HepG2 (cell line): ENCODE data around the gene PRKCZ. TPM values are rescaled to one million over a fixed set of nuclear protein-coding genes. Genes with fewer than 3 reads are reported as not detected.

Source experiments
- ATAC-seq: fragments of 200-7000 bp; cut with Tn5 transposase; 3 replicates; pipeline ENCODE4 v1.9.1; 2020; ENCODE audit warnings: mild to moderate bottlenecking, moderate library complexity
- BruUV-seq: library from RNA; stranded (reverse); fragments of 400-500 nt; replicated peaks from 2 replicates; lab custom pipeline; 2021; lab: Mats Ljungman, UMichigan
- CTCF ChIA-PET: fragments of 300-600 bp; formaldehyde crosslinking; extraction: SDS; loops from one replicate; lab custom pipeline; 2021; ENCODE audit warnings: low total read pairs, inconsistent platforms, low intra/inter-chr PET ratio; lab: Yijun Ruan, JAX
- POLR2A ChIA-PET: fragments of 350-600 bp; sonication (Branson Sonifier 250); formaldehyde crosslinking; loops from one replicate; lab custom pipeline; 2020; ENCODE audit warnings: antibody characterized with exemption, inconsistent platforms; lab: Yijun Ruan, JAX
- DNase-seq: peaks from one replicate; pipeline ENCODE4 v3.0.0-alpha.2; 2015; ENCODE audit warnings: low spot score
- FAIRE-seq: peaks from 3 replicates; lab custom pipeline; 2011; peaks lifted over from hg19 to GRCh38; lab: Jason Lieb, UNC
- H2AFZ ChIP-seq: one replicate; pipeline ENCODE4 v1.6.1; 2011; ENCODE audit warnings: low read length, inconsistent platforms
- H3K27ac ChIP-seq: fragments of 300-600 bp; 3 replicates; pipeline ENCODE4 v1.8.0; 2011; ENCODE audit warnings: mixed run types, mild to moderate bottlenecking, mixed read lengths, low read length, inconsistent platforms; ENCODE audit not compliant: insufficient read depth; ENCODE audit errors: extremely low read length
- H3K27me3 ChIP-seq, 2 experiments: fragments of 200-600 bp in 1 of 2; 2 replicates in 1 of 2; 3 replicates in 1 of 2; pipeline versions ENCODE4 v1.6.0 to v1.8.0; 2011; ENCODE audit warnings: low read length in 2 of 2, mild to moderate bottlenecking in 2 of 2, moderate library complexity in 2 of 2, inconsistent platforms in 1 of 2; ENCODE audit not compliant: insufficient read depth in 2 of 2, control insufficient read depth in 1 of 2
- H3K36me3 ChIP-seq, 2 experiments: fragments of 200-600 bp in 1 of 2; replicated peaks in 1 of 2; 2 replicates in 1 of 2; 3 replicates in 1 of 2; pipeline versions ENCODE4 v1.5.1 to v1.8.0; 2011; ENCODE audit warnings: low read length in 2 of 2, inconsistent platforms in 1 of 2; ENCODE audit not compliant: insufficient read depth in 2 of 2, control insufficient read depth in 1 of 2
- H3K4me1 ChIP-seq: 2 replicates; pipeline ENCODE4 v1.5.1; 2012; ENCODE audit warnings: low read length, inconsistent platforms; ENCODE audit not compliant: insufficient read depth
- H3K4me2 ChIP-seq: 2 replicates; pipeline ENCODE4 v1.6.0; 2011; ENCODE audit warnings: low read depth, low read length, inconsistent platforms
- H3K4me3 ChIP-seq, 3 experiments: fragments of 200-600 bp in 1 of 3; sonication (generic), shearing (Covaris generic) in 1 of 3; replicated peaks in 1 of 3; 2 replicates each; pipeline ENCODE4 v1.5.1; 2011 to 2016; ENCODE audit warnings: low read length in 3 of 3, inconsistent platforms in 2 of 3, low read depth in 2 of 3, mild to moderate bottlenecking in 2 of 3, control low read depth in 1 of 3, mixed read lengths in 1 of 3; ENCODE audit not compliant: insufficient read depth in 1 of 3
- H3K79me2 ChIP-seq: one replicate; pipeline ENCODE4 v1.6.1; 2011; ENCODE audit warnings: low read length, inconsistent platforms; ENCODE audit not compliant: insufficient read depth
- H3K9ac ChIP-seq: 2 replicates; pipeline ENCODE4 v1.6.0; 2011; ENCODE audit warnings: mild to moderate bottlenecking, low read depth, low read length, inconsistent platforms; ENCODE audit not compliant: insufficient read depth
- H3K9me3 ChIP-seq: 2 replicates; pipeline ENCODE4 v1.5.1; 2012; ENCODE audit warnings: mild to moderate bottlenecking, low read length
- H4K20me1 ChIP-seq: 2 replicates; pipeline ENCODE4 v1.6.0; 2011; ENCODE audit warnings: inconsistent platforms, mild to moderate bottlenecking, low read length, moderate library complexity; ENCODE audit not compliant: insufficient read depth
- ARNT ChIP-seq: fragments of 450-650 bp; IDR thresholded peaks from 2 replicates; pipeline ENCODE4 v1.6.1; 2017
- GLMP ChIP-seq: sonication (generic); formaldehyde crosslinking; IDR thresholded peaks from 2 replicates; pipeline ENCODE4 v1.9.0; 2021; ENCODE audit warnings: missing genetic modification reagents, mild to moderate bottlenecking, borderline replicate concordance
- HOXA3 ChIP-seq: sonication (generic); formaldehyde crosslinking; IDR thresholded peaks from 2 replicates; pipeline ENCODE4 v1.5.0; 2020; ENCODE audit warnings: missing genetic modification reagents
- IKZF4 ChIP-seq: sonication (generic); formaldehyde crosslinking; IDR thresholded peaks from 2 replicates; pipeline ENCODE4 v1.5.1; 2020; ENCODE audit warnings: borderline replicate concordance, mild to moderate bottlenecking, low read depth, missing genetic modification reagents; ENCODE audit errors: not compliant biosample characterization
- MEIS1 ChIP-seq: sonication (generic); formaldehyde crosslinking; IDR thresholded peaks from 2 replicates; pipeline ENCODE4 v1.9.0; 2021; ENCODE audit warnings: mild to moderate bottlenecking, missing genetic modification reagents, moderate library complexity, borderline replicate concordance
- MEIS2 ChIP-seq: sonication (generic); formaldehyde crosslinking; IDR thresholded peaks from 2 replicates; pipeline ENCODE4 v1.9.0; 2021; ENCODE audit warnings: mild to moderate bottlenecking, missing genetic modification reagents
- MZF1 ChIP-seq: sonication (generic); formaldehyde crosslinking; IDR thresholded peaks from 2 replicates; pipeline ENCODE4 v1.8.1; 2023; ENCODE audit warnings: mild to moderate bottlenecking, missing genetic modification reagents, borderline replicate concordance
- NFE2L1 ChIP-seq: sonication (generic); formaldehyde crosslinking; IDR thresholded peaks from 2 replicates; pipeline ENCODE4 v1.4.0; 2020; ENCODE audit warnings: missing genetic modification reagents, mild to moderate bottlenecking, borderline replicate concordance
- RBFOX2 ChIP-seq: fragments of 200-400 bp; formaldehyde crosslinking; IDR thresholded peaks from 2 replicates; pipeline ENCODE4 v1.6.1; 2017; ENCODE audit warnings: low read depth, mild to moderate bottlenecking, low read length
- SIX1 ChIP-seq: sonication (generic); formaldehyde crosslinking; IDR thresholded peaks from 2 replicates; pipeline ENCODE4 v1.4.0; 2020; ENCODE audit warnings: missing genetic modification reagents, borderline replicate concordance
- STAT5B ChIP-seq: sonication (generic); formaldehyde crosslinking; IDR thresholded peaks from 2 replicates; pipeline ENCODE4 v1.4.0; 2020; ENCODE audit warnings: missing genetic modification reagents
- ZNF547 ChIP-seq: sonication (generic); formaldehyde crosslinking; IDR thresholded peaks from 2 replicates; pipeline ENCODE4 v1.5.1; 2020; ENCODE audit warnings: mild to moderate bottlenecking, missing genetic modification reagents
- ZNF646 ChIP-seq: sonication (generic); formaldehyde crosslinking; IDR thresholded peaks from 2 replicates; pipeline ENCODE4 v1.9.0; 2021; ENCODE audit warnings: mild to moderate bottlenecking, missing genetic modification reagents
- ZNF746 ChIP-seq: sonication (generic); formaldehyde crosslinking; IDR thresholded peaks from 2 replicates; pipeline ENCODE4 v1.8.0; 2022; ENCODE audit warnings: mild to moderate bottlenecking, missing genetic modification reagents
- ZNF766 ChIP-seq: sonication (generic); formaldehyde crosslinking; IDR thresholded peaks from 2 replicates; pipeline ENCODE4 v1.5.0; 2020; ENCODE audit warnings: missing genetic modification reagents, borderline replicate concordance
- WGBS: methylation state at CpG from one replicate; pipeline ENCODE4 v1.1.6; 2017; ENCODE audit warnings: low lambda C conversion rate; 5-methylcytosine and 5-hydroxymethylcytosine counted together
- in situ Hi-C: cut with HindIII; loops from 2 replicates; pipeline ENCODE4 v1.10.0; 2017; ENCODE audit warnings: low pct_unique_long_range_greater_than_20kb; ENCODE audit not compliant: extremely low pct_ligation_motif_present
- intact Hi-C: fragments of 100-400 bp; cut with micrococcal nuclease; formaldehyde crosslinking; loops from one replicate; pipeline ENCODE4 v1.10.0; 2022; ENCODE audit not compliant: unreplicated experiment
- polyA plus RNA-seq, 8 experiments: library from polyadenylated mRNA; depleted of rRNA in 3 of 8; stranded (reverse) in 7 of 8; unstranded in 1 of 8; fragments of >200 nt; fragmentation: Illumina TruSeq in 4 of 8; extraction: Trizol in 4 of 8; gene quantifications; 2 replicates each; pipeline versions ENCODE4 v1.2.1 to v1.2.3, GENCODE V29; 2011 to 2016; ENCODE audit warnings: low read depth in 4 of 8, missing spikeins in 1 of 8, mixed read lengths in 1 of 8; ENCODE audit not compliant: insufficient read depth in 1 of 8
- total RNA-seq, 5 experiments: library from RNA; depleted of rRNA; stranded (reverse); fragments of >200 nt; fragmentation: Illumina TruSeq; extraction: Trizol; gene quantifications; 2 replicates each; pipeline ENCODE4 v1.2.3, GENCODE V29; 2016; ENCODE audit warnings: low read depth in 1 of 5
- TF ChIP-seq, protein P1 (sequence below): sonication (generic); formaldehyde crosslinking; IDR thresholded peaks from 2 replicates; pipeline ENCODE4 v1.4.0; 2020; ENCODE audit warnings: missing genetic modification reagents

Gene PRKCZ
- total and polyA plus RNA-seq, 2 of the 13 experiments (the other 11 are each of a cell fraction or from before 2014, with no cell fraction given): 34.7 to 85.2 TPM

DNA sequence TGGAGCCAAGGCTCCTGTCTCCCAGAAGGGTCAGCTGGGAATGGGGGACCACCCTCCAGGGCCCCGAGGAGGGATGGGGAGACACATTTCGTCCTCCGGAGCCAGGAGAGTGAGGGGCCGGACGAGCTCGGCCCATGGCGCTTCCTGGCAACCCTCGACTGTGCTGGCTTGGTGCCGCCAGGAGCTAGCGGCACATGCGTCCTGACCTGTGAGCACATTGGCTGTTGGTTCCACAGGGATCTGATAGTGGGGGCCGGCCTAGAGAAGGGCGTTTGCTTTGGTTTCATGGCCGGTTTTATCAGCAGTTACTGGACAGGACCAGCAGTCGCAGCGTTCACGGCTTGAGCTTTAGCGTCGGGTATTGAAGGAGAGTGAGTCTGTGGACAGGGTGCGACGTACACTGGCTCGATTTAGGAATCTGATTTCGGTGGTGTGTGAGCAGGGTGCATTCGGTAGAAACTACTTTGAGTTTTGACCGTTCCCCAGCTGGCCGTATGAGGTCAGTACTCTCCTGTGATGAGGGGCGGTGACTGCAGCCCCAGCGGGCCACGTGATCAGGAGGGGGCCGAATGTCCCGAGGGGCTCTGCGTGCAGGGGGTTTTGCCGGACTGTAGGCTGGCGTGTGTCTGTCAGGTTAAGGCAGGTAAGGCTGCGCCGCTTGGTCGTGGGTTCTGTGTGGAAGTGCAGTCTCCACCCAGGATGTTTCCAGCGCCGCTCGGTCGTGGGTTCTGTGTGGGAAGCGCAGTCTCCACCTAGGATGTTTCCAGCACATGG lies 125.7 kb downstream of the PRKCZ start:
- H3K4me1 ChIP-seq: no peaks in the 10 kb centered on the region
- WGBS: 97% methylated on average over 37 of the region's 42 CpGs
- in situ Hi-C loops (loop anchor here (25.0 kb wide), 1 partner anchor 336 kb away; no protein-coding TSS in a partner anchor), intact Hi-C loops (no loop called here)
- ChIA-PET CTCF (no interaction called here), POLR2A (interaction anchor here (1.5 kb wide), 1 partner anchor 14 kb away, joined by 4 read pairs; no protein-coding TSS in a partner anchor)
- BruUV-seq: no TSS peak
- FAIRE-seq (no peak), ATAC-seq (no peak), DNase-seq (no peak)
- H3K9me3 ChIP-seq: no peaks in the 10 kb centered on the region
- no peak overlapping the region for H3K9ac ChIP-seq
- H3K36me3 ChIP-seq: peaks cover 29 to 64% of the 10 kb centered on the region in 2 experiments
- H3K4me3 ChIP-seq: no peak overlapping the region
- H3K27me3 ChIP-seq: no peaks in the 10 kb centered on the region
- no peaks in the 10 kb centered on the region; the same call in 1 of the 2 replicates for H4K20me1 ChIP-seq
- no peak overlapping the region for H3K4me2 ChIP-seq
- H2AFZ ChIP-seq: no peak overlapping the region
- H3K79me2 ChIP-seq: no peaks in the 10 kb centered on the region
- no peak overlapping the region for H3K27ac ChIP-seq
- TF ChIP-seq ZNF766 (CRISPR knock-in tag): no peak
- no peak for TF ChIP-seq ZNF746 (CRISPR knock-in tag)
- no peak for TF ChIP-seq ZNF547 (CRISPR knock-in tag)
- no peak for TF ChIP-seq ZNF646 (CRISPR knock-in tag)
- TF ChIP-seq NFE2L1 (CRISPR knock-in tag): no peak
- TF ChIP-seq RBFOX2: no peak
- TF ChIP-seq MEIS1 (CRISPR knock-in tag): no peak
- no peak for TF ChIP-seq STAT5B (CRISPR knock-in tag)
- no peak for TF ChIP-seq GLMP
- TF ChIP-seq SIX1: no peak
- TF ChIP-seq MZF1 (CRISPR knock-in tag): no peak
- TF ChIP-seq ARNT: no peak
- TF ChIP-seq, protein P1, sequence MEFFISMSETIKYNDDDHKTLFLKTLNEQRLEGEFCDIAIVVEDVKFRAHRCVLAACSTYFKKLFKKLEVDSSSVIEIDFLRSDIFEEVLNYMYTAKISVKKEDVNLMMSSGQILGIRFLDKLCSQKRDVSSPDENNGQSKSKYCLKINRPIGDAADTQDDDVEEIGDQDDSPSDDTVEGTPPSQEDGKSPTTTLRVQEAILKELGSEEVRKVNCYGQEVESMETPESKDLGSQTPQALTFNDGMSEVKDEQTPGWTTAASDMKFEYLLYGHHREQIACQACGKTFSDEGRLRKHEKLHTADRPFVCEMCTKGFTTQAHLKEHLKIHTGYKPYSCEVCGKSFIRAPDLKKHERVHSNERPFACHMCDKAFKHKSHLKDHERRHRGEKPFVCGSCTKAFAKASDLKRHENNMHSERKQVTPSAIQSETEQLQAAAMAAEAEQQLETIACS: no peak
- no peak for TF ChIP-seq HOXA3 (CRISPR knock-in tag)
- TF ChIP-seq IKZF4: no peak
- TF ChIP-seq MEIS2 (CRISPR knock-in tag): no peak
